GM18517 (cell line): ENCODE measurements around the gene ALDOC.
"Not testable (repeated sequence)": the region's sequence is repeated elsewhere in the genome, so short reads cannot be mapped to it uniquely, and the experiment has no call there.

Source experiments
- ATAC-seq: cut with Tn5 transposase; IDR thresholded peaks from one replicate; pipeline ENCODE4 v1.9.1; 2021; ENCODE audit warnings: mild to moderate bottlenecking, moderate library complexity; ENCODE audit not compliant: unreplicated experiment

The ALDOC gene

DNA sequence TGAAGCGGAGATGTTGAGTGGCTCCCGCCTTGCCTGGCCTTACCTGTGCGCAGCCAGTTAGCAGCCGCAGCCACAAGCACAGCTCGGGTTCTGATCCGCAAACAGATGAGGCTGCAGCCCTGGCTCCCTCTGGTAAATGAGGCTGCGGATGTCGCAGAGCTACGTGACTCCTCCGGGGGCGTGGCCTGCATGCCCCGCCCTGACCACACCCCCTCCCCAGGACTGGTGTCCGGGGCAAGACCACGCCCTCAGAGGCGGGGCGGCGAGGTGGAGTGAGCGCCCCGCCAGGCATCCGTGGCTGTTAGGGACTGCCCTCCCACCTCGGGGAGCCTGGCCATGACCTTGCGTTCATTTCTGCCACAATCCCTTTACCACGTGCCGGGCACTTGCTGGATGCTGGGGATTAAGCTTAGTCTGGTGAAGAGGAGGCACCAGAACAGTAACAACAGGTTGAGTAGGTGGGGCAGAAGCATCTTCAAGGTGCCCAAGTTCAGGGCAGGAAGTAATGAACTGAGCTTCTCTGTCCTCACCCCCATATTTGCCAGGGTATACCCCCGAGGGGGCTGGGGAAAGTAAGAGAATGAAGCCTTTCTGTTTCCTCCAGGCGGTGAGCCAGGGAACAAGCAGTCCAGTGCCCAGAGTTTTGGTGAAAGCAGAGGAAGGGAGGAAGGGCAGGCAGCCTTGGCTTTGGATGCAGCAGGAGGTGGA, at the start of gene ALDOC:
Gene ALDOC, minus strand, starts transcription at position 138 of the 708 bp plus-strand sequence. CDS start 1,363 bp downstream, outside the sequence.
- ATAC-seq = peak; percentile 83

DNA sequence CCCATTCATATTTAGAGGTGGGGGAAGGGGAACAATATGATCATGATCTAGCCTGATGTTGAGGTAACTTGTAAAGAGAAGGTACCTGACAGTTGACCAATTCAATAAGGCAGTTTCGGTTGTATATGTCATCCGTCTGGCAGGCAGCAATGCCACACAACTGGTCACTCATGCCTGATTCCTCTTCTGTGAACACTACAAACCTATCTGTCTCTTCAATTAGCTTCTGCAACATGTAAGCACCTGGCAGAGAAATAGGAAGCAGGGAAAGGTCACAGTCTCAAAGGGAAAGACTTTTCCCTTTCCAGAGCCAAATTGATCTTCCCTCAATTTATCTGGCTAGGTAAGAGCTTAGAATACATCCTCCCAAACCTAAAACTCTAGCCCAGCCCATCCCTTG, 47.5 kb upstream of the ALDOC start:
- ATAC-seq = no peak

DNA sequence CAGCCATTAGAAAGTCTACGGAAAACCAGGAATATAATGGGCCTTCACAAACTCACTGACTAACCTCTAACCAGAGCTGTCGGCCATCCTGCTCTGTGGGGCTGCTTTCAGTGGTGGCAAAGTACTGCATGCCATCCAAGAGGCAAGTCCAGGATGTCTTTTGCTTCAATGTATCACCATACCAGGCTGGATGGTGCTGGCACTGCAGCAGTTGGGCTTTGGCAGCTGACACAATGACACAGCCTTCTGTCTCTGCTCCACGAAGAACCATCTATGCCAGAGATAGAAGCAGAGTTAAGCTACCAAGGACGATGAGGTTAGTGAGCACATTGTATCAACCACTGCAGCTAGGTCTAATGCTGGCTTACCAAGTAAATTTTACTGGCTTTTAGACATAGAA, 47.0 kb upstream of the ALDOC start:
- no peak for ATAC-seq

DNA sequence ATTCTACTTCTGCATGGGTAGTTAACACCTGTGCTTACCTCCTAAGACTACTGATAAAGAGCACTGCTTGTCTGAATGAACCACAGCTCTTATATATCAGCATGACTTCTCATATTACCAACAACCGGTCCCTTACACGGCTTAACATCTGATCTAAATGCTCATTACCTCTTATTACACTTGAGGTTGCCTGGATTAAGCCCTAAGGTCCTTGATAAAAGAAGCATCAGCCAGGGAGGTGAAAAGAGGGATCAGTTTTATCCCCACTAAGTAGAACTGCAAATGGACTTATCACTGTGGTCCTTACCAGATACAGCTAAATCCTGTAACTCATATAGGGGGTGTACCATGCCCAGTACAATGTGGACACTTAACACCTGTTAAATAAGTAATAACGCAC, 45.5 kb upstream of the ALDOC start:
- ATAC-seq = no peak

DNA sequence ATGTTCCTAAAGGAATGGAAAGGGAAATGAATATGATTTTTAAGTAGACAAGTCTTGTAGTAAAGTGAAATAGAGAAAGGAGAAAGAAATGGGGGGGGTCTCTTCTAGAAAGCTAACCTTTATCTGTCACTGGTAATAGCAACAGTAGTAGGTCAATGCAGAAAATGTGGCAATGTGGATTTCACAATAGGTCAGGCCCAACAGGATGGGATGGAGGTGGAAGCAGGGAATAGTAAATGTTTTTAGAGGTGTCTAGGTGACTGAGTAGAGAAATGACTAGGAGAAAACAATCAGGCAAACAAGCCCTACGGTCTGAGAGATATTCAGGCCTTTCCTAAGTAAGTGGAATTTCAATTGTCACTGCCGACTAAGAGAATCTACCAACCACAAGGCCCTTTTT, 43.3 kb upstream of the ALDOC start:
- no peak for ATAC-seq

DNA sequence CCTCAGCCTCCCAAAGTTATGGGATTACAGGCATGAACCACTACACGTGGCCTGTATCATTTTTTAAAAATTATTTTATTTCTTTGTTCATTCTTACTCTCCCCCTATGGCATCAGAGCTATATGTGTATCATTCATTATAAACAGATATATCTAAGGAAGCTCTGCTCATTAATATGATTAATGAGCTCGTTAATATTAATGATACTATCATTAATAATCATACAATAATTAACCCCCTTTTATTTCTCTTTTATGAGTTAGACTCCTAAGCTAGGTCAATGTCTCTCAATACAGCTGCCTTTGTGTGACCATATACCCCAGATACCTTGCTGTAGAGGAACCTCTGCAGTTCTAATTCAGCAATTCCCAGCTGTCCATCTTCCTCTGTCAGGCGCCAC, 41.8 kb upstream of the ALDOC start:
- ATAC-seq = no peak

DNA sequence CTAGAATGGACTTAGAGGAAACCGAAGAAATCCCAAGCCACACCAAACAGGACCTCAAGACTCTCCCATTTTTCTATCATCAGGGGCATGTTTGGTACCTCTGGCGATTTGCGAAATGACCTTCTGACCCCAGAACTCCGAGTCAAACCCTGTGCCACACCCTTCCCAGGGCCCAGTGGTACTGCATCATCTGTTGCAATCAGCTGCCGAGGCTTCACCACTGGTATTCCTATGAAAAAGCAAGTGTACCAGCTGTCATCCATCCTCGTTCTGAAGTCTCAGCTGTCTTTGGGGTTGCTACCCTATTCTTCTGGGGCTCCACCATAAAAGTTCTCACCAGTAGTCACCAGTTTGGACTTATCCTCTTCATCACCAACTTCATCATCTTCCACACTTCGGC, 39.6 kb upstream of the ALDOC start:
- no peak for ATAC-seq

DNA sequence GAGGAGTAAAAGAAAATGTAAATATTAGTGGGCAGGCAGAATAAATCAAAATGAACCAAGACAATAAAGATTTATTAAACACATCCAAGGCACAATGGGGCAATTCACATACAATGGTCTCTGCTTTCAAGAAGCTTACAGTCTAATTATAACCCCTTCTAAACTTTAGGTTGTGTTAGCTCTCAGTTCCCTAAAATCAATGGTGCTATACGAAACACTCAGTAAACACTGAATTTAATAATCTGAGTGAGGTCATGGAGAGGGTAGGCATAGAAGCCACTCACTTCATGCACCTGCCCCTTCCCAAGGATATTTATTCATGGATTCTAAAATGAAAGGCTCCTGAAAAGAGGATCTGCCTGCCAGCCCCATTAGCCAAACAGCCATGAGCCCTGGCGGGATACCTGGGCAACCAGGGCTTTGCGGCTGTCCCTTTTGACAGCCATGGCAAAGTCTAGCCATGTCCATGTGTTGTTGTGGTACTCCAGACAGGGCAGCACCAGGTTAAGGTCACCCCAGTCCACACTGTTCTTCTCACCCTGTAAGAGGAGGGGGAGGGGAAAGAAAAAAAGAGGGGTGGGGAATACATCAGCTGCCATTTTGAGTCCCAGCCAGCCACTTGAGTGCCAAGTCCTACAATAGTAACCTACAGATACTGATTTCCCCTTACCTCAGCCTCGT, 38.7 kb upstream of the ALDOC start:
- ATAC-seq = no peak

DNA sequence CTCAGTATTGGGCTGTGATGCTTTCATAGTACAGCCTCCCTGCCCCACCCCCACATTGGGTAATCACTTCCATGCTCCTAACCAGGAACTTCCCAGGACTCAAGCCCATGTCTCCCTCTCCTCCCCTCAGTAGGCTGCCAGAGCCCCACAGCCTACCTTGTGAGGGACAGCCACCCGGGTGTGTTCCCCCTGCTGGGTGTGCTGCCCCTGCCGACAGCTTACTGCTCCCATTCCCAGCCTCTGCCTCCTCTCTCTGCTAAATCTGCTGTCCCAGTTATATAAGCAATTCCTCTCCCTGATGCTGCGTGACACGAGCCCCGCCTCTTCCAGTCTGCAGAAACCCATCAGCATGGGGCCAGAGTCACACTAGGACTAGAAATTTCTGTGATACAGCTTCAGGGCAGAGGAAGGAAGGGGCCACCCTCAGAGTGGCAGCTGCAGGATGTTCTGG, 37.3 kb upstream of the ALDOC start, which contains the start of gene RSKR:
Gene RSKR, minus strand, starts transcription at position 255 of the 451 bp plus-strand sequence. Its CDS starts 24 bp downstream, at position 231.
- ATAC-seq = no peak

DNA sequence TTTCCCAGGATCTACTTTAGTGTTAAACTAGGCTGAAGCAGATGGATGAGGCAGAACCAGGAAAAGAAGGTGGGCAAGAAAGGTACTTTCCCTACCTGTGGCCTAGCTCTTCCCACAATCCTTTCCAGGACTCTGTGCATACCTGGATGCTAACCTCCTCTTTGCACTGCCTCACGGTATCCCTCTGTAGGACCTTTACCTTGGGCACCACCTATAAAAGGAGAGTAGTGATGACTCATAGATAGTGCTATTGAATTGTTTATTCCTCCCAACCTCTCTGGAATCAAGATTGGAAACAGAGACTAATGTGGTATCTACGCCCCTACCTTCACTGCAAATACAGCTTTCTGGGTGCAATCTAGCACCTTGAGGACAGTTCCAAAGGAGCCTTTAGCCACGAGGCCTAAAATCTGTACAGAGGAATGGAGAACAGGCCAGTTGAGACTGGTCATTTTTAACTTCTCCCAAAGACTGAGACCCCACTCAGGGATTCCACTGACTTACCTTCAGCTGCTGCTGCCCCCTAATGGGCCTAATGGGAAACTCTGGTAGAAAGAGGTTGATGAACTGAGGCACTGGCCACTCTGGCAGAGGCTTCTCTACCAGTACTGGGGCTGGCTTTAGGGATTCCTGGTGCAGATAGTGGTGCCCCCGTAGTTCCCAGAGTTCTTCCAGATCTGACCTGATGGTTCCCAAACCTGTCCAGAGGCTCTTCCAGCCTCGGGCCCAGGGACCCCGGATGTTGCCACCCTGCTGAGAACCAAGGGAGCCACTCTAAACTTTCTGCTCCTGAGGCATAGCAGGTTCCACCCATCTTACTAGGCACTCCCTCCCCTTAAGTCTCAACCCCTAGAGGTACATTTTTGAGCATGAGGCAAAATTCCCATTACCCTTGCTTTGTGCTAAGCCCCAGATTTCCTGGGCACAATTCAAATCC, 36.5 kb upstream of the ALDOC start:
- ATAC-seq = no peak

DNA sequence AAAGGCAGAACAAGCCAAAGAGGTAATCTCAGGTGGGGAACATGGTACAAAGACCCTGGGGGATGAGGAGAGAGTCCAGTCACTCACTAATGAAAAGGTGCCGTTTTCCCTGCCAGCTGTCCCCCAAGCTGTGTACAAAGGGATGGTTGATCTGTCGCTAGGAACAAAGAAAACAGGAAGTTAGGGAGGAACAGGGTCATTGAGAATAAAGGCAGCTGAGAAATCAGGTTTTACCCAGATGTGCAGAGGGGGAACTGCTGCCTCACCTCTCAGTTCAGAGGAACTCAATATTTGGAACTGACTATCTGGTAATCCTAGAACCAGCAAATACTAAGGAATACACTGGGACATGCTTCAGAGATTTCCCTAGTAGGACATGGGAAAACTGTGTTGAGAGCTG, 35.8 kb upstream of the ALDOC start:
- ATAC-seq = no peak

DNA sequence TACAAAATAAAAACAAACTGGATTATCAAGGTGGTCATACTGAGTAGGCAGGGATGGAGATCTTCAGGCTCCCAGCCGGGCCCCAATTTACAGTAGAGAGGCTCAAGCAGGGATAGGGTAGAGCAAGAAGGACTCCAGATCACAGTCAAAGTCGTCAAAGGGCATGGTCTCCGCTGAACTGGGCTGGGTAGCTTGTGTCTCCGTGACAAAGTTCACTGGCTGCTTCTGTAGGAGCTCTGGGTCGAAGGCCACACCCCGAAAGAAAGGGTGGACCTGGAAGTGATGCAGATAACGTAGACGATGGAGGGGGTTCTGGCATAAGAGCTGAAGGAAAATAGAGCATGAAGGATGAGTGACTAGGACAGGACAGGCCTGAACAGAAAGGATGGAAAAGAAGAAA, 33.7 kb upstream of the ALDOC start:
- ATAC-seq = no peak

DNA sequence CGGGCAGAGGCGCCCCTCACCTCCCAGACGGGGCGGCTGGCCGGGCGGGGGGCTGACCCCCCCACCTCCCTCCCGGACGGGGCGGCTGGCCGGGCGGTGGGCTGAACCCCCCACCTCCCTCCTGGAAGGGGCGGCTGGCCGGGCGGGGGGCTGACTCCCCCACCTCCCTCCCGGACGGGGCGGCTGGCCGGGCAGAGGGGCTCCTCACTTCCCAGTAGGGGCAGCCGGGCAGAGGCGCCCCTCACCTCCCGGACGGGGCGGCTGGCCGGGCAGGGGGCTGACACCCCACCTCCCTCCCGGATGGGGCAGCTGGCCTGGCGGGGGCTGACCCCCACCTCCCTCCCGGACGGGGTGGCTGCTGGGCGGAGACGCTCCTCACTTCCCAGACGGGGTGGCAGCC, 27.3 kb upstream of the ALDOC start:
- not testable (repeated sequence) for ATAC-seq

DNA sequence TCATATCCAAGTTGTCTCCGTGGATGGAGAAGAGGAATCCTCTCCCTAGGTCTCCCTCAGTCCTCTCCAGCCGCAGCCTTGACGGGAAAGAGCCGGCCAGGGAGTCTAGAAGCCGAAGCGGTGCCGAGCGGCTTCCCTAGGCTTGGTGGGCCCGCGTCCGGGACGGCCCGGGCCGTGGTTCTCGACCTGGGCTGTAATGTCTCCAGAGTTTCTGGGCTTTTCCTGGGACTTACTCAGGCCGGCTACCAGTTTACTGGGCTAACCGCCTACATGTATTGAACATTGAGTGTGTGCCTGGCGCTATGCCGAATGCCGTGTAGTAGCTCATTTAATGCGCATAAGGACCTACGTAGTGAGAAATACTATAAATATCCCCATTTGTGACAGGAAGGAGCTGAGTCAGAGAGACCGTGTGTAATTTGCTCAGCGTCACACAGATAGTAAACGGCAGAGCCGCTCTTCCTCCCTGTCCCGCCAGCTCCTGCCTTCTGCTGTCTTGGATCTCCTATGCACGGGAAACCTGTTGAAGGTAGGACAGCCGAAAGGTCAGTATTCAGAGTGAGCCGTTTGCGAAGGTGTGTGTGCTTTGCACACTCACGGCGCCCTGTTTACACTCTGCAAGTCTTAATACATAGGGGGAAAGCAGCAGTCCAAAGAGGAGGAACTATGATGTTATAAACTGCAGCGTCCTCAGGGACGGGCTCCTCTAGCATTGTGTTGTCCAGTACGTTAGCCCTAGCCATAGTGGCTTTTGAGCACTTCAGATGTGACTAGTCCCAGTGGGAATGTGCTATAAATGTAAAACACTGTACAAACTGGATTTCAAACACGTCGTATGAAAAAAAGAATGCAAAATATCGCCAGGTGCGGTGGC, 22.9 kb upstream of the ALDOC start:
- peak; percentile 54 for ATAC-seq

DNA sequence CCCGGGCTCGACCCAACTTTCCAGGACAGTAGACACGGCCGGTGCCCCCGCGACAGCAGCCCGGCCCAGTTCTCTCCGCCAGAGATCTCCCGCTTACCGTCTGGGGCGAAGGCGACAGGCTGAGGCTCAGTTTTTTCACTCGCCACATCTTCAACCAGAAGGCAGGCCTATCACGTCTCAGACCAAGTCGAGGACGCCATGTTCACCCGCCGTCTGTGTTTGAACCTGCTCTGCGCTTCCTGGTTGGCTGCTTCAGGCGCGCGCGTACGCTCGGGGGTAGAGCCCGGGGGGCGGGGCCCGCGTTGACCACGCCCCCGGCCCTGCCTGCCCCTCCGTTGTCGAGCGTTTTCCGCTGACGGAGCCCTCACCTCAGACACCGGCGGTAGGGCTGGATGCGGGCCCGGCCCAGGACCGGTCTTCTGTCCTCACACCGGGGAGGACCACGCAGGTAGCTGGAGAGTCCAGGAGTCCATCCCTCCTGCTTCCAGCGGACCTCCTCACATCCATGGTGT, 22.2 kb upstream of the ALDOC start, which contains the start of gene SPAG5:
Gene SPAG5, minus strand, starts transcription at position 227 of the 512 bp plus-strand sequence. Its CDS starts 79 bp downstream, at position 148.
- ATAC-seq = peak; percentile 56

DNA sequence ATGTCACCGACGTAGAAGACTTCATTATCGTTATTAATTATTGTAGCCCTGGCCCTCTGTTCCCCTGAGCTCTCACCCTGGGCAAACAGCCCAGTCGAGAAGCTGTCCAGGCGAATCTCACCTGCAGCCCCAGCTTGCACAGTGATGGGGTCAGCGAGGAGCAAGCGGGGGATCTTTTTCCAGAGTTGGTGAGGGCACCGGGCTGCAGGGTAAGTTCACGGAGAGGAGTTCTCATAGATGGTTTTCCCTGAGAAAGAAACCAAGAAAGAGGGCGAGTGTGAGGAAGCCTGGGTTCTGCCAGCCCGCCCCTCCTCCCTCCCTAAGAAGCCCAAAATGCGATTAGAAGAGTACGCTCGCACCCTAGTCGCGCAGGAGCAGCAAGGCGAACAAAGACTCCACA, 21.7 kb upstream of the ALDOC start:
- ATAC-seq = no peak

DNA sequence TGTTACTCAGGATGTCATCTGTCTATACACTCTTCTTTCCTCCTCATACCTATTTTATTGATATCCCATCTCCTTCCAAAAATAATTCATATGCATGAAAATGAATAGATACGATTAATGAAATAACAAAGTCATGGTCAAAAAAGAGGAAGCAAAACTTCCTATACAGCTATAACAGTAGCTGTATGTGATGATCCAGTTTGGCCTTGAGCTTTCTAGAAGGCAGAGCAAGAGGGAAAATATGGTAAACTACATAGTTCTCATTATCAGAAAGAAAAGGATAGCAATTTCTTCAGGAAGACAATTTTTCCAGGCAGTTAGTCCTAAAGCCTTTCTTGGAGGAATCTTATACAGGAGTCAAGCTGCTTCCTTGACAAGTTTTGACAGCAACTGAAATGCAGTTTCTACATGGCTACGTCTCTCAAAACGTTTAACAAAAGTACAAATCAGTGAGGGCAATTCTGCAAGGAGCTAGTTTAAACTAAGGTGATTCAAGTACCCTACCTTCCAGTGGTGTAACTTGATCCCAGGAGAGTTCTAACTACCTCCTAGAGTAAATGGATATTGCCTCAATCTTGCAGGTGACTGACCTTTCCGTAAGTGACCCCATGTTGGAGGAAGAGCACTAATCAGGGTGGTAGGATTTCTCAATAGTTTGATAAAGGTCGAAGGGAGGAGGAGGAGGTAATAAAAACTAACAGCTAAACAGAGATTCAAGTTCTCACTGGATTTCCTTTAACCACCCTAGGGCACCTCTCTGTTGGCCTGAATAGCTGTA, 21.1 kb upstream of the ALDOC start:
- no peak for ATAC-seq

DNA sequence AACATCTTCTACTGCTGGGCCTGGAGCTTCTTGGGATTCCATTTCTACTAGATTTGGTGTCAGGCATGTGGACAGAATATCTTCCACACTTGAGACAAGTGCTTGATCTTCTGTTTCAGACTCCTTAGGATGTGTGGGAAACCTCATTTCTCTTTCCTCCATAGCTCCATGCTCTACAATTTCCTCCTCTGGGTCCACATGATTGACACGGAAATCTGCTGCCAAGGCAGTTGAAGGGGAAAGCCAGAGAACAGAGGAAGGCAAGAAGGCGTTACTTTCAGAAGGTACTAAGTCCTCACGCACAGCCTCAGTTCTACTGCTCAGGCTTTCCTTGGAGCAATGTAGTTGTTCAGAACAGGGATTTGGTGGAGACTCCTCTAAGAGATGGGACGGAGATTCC, 15.6 kb upstream of the ALDOC start:
- no peak for ATAC-seq

DNA sequence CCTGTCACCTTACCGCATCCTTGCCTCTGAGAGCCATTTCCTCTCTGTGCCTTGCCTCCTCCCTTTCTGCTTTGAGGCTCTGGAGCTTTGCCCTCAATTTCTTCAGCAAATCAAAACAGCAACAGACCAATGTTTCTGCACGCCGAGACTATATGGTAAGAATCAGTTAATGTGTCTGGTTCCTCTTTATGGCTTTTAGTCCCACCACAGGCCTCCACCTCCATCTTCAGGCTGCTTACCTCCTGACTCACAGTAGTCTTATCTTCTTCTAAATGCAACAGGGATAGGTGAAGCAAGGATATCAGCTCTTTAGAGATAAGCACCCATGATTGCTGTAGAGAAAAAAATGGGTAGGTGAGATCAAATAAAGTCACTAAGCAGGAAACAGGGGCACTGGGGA, 9.2 kb upstream of the ALDOC start:
- no peak for ATAC-seq
